Measurements from ENCODE around the gene OPN1MW.

DNA sequence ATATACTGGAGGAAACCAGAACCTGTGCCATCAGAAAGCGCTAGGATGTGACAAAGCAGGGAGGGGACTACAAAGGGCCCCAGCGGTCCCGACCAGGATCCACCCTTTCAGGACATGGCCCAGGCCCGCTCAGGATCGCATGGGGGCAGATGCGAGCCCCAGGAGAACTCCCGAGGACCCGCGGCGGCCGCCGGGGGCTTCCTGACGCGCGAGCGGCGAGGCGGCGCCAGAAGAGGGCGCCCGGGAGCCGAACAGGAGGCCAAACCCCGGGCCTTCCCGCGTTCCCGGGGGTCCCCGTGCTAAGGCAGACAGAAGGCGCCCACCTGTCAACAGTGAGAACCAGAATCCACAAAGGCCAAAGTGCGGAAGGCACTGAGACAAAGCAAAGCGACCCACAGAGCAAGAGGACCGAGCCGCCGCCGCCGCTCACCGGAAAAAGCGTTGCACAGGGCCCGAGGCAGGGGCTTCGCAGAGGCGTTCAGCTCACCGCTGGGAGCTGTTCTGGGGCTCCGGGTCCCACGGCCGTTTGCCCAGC, 45.7 kb upstream of the OPN1MW start:
- TF ChIP-seq, protein P1, sequence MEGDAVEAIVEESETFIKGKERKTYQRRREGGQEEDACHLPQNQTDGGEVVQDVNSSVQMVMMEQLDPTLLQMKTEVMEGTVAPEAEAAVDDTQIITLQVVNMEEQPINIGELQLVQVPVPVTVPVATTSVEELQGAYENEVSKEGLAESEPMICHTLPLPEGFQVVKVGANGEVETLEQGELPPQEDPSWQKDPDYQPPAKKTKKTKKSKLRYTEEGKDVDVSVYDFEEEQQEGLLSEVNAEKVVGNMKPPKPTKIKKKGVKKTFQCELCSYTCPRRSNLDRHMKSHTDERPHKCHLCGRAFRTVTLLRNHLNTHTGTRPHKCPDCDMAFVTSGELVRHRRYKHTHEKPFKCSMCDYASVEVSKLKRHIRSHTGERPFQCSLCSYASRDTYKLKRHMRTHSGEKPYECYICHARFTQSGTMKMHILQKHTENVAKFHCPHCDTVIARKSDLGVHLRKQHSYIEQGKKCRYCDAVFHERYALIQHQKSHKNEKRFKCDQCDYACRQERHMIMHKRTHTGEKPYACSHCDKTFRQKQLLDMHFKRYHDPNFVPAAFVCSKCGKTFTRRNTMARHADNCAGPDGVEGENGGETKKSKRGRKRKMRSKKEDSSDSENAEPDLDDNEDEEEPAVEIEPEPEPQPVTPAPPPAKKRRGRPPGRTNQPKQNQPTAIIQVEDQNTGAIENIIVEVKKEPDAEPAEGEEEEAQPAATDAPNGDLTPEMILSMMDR (IDR thresholded peaks at IDR 0.05; ENCODE audit: poor library complexity, severe bottlenecking): peak; percentile 82
- TF ChIP-seq EP300 (conservative IDR thresholded peaks at IDR 0.05; ENCODE audit: poor library complexity, severe bottlenecking): no peak
- TF ChIP-seq EZH2 (IDR thresholded peaks at IDR 0.05; ENCODE audit: borderline replicate concordance, insufficient read depth, low read length, poor library complexity, severe bottlenecking): no peak
- peak; percentile 71 for TF ChIP-seq RAD21 (conservative IDR thresholded peaks at IDR 0.05)
- no peak for TF ChIP-seq POLR2AphosphoS5 (IDR thresholded peaks at IDR 0.05)
- TF ChIP-seq, protein P2, sequence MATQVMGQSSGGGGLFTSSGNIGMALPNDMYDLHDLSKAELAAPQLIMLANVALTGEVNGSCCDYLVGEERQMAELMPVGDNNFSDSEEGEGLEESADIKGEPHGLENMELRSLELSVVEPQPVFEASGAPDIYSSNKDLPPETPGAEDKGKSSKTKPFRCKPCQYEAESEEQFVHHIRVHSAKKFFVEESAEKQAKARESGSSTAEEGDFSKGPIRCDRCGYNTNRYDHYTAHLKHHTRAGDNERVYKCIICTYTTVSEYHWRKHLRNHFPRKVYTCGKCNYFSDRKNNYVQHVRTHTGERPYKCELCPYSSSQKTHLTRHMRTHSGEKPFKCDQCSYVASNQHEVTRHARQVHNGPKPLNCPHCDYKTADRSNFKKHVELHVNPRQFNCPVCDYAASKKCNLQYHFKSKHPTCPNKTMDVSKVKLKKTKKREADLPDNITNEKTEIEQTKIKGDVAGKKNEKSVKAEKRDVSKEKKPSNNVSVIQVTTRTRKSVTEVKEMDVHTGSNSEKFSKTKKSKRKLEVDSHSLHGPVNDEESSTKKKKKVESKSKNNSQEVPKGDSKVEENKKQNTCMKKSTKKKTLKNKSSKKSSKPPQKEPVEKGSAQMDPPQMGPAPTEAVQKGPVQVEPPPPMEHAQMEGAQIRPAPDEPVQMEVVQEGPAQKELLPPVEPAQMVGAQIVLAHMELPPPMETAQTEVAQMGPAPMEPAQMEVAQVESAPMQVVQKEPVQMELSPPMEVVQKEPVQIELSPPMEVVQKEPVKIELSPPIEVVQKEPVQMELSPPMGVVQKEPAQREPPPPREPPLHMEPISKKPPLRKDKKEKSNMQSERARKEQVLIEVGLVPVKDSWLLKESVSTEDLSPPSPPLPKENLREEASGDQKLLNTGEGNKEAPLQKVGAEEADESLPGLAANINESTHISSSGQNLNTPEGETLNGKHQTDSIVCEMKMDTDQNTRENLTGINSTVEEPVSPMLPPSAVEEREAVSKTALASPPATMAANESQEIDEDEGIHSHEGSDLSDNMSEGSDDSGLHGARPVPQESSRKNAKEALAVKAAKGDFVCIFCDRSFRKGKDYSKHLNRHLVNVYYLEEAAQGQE (IDR thresholded peaks at IDR 0.05; ENCODE audit: borderline replicate concordance): no peak
